Activated T-helper 2 cell treated with anti-CD3 and anti-CD28 coated beads, Interferon-gamma antibody, Interleukin-2, Interleukin-4, amounts not matched to agents 10 μg/mL and 5 μg/mL and 100 μg/mL, durations not matched to agents 14 hours and 24 hours and 36 hours (primary cell): ENCODE results near the gene TPRG1. TPM values are rescaled to one million over a fixed set of nuclear protein-coding genes. Genes with fewer than 3 reads are reported as not detected.

Experiments
- DNase-seq: peaks from one replicate; pipeline ENCODE4 v3.0.0; 2021; ENCODE audit warnings: low spot score
- H3K27ac Mint-ChIP-seq: one replicate; pipeline ENCODE4 v1.8.0; 2021; ENCODE audit warnings: mixed read lengths
- H3K27me3 Mint-ChIP-seq: one replicate; pipeline ENCODE4 v1.8.0; 2021; ENCODE audit warnings: low read depth, mixed read lengths
- H3K36me3 Mint-ChIP-seq: one replicate; pipeline ENCODE4 v1.8.0; 2021; ENCODE audit warnings: low read depth, mixed read lengths
- H3K4me1 Mint-ChIP-seq: one replicate; pipeline ENCODE4 v1.8.0; 2021; ENCODE audit warnings: low read depth, mixed read lengths
- H3K4me3 Mint-ChIP-seq: one replicate; pipeline ENCODE4 v1.8.0; 2021; ENCODE audit warnings: low read depth, mild to moderate bottlenecking, moderate library complexity, mixed read lengths
- H3K9me3 Mint-ChIP-seq: one replicate; pipeline ENCODE4 v1.8.0; 2021; ENCODE audit warnings: mixed read lengths
- intact Hi-C: fragments of 100-400 bp; cut with micrococcal nuclease; formaldehyde crosslinking; loops from one replicate; pipeline ENCODE4 v1.15.1; 2023
- total RNA-seq: library from RNA; stranded (reverse); gene quantifications from 2 replicates; pipeline ENCODE4 v1.2.3, GENCODE V29; 2022

Gene TPRG1
- total RNA-seq, 1 donor from 2014 or later: 91.8 TPM

GRCh38 chr3:189338366-189338765 is 166.6 kb downstream of the TPRG1 start:
- no peak overlapping the region for H3K4me3 Mint-ChIP-seq
- H3K27ac Mint-ChIP-seq: no peak overlapping the region
- peaks cover 25% of the 10 kb centered on the region for H3K9me3 Mint-ChIP-seq
- peaks cover 45% of the 10 kb centered on the region for H3K4me1 Mint-ChIP-seq
- intact Hi-C loops: no loop called here
- H3K27me3 Mint-ChIP-seq: no peaks in the 10 kb centered on the region
- peaks cover 71% of the 10 kb centered on the region for H3K36me3 Mint-ChIP-seq
- DNase-seq: no peak

DNA sequence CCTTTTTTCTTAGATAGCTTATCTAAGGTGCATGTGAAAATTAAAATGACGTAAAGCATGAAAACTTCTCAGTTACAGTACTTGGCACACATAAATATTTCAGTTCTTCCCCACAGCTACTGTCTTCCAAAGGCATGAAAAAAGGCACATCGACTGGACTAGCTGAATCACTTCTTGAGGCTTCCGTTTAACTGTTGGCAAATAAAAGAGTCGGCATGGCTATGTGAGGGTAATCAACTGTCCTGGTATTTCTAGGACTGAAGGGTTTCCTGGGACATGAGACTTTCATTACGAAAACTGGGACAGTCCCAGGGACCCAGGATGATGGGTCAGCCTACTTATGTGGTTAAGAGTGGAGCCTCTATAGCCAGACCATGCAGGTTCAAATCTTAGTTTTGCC is 168.2 kb downstream of the TPRG1 start:
- Mint-ChIP-seq H3K9me3 (peaks cover 21% of the 10 kb centered on the region), H3K36me3 (peaks cover 70% of the 10 kb centered on the region), H3K4me3 (no peak overlapping the region), H3K27ac (no peak overlapping the region), H3K4me1 (peaks cover 30% of the 10 kb centered on the region), H3K27me3 (no peaks in the 10 kb centered on the region)
- DNase-seq: no peak
- intact Hi-C loops: no loop called here

- no peak overlapping the region for H3K27ac Mint-ChIP-seq
- intact Hi-C loops: no loop called here
- H3K9me3 Mint-ChIP-seq: peaks cover 19% of the 10 kb centered on the region
- peaks cover 67% of the 10 kb centered on the region for H3K36me3 Mint-ChIP-seq
- no peaks in the 10 kb centered on the region for H3K27me3 Mint-ChIP-seq
- no peak for DNase-seq
- peaks cover 30% of the 10 kb centered on the region for H3K4me1 Mint-ChIP-seq
- no peak overlapping the region for H3K4me3 Mint-ChIP-seq
Observed at GRCh38 chr3:189340680-189341460, 169.1 kb downstream of the TPRG1 start.

- H3K4me1 Mint-ChIP-seq: peaks cover 25% of the 10 kb centered on the region
- peaks cover 5% of the 10 kb centered on the region for H3K9me3 Mint-ChIP-seq
- no peaks in the 10 kb centered on the region for H3K27me3 Mint-ChIP-seq
- peaks cover 48% of the 10 kb centered on the region for H3K36me3 Mint-ChIP-seq
- H3K4me3 Mint-ChIP-seq: no peak overlapping the region
- no peak for DNase-seq
- intact Hi-C loops: no loop called here
- no peak overlapping the region for H3K27ac Mint-ChIP-seq
Observed at GRCh38 chr3:189342811-189343210, 171.0 kb downstream of the TPRG1 start.

DNA sequence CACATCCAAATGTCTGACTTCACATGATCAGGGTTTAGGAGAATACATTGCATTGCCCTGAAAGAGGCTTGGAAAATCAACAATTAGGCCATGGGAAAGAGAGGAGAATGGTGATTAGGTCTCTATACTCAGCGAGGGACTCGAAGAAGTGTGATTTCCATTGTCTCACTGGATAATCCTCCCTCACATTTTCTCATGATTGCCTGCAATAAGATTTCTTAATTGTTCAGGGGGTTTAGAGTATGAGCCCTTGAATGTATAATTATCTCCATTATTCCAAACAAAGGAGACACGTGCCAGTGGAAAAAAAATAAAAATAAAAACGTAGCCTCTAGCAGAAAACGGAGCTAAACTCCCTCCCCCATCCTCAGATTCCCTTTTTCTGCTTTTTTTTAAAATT is 173.2 kb downstream of the TPRG1 start:
- Mint-ChIP-seq H3K4me1 (peaks cover 20% of the 10 kb centered on the region), H3K4me3 (no peak overlapping the region), H3K36me3 (peaks cover 34% of the 10 kb centered on the region), H3K27me3 (no peaks in the 10 kb centered on the region), H3K27ac (no peak overlapping the region), H3K9me3 (no peaks in the 10 kb centered on the region)
- no peak for DNase-seq
- intact Hi-C loops: no loop called here

DNA sequence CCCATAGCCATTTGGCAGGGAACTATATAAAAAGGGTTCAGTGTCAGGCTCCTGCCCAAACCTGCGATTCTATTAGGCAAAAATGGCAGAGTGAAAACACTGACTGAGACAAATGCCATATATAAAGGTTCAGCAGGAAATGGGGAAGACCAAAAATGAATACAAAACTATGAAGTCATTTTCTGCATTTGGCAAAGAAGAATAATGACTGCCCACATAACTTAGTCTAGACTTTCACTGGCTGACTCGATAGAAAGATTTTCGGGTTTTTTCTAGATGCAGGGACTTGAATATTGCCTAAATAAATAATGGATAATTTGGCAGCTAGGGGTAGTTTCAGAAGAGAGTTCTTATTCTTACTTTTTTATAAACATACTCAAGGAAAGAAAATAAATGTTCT is 178.0 kb downstream of the TPRG1 start:
- Mint-ChIP-seq H3K4me1 (peaks cover 17% of the 10 kb centered on the region), H3K9me3 (peaks cover 9% of the 10 kb centered on the region), H3K4me3 (no peak overlapping the region), H3K36me3 (peaks cover 19% of the 10 kb centered on the region), H3K27ac (no peak overlapping the region), H3K27me3 (no peaks in the 10 kb centered on the region)
- no peak for DNase-seq
- intact Hi-C loops: no loop called here

DNA sequence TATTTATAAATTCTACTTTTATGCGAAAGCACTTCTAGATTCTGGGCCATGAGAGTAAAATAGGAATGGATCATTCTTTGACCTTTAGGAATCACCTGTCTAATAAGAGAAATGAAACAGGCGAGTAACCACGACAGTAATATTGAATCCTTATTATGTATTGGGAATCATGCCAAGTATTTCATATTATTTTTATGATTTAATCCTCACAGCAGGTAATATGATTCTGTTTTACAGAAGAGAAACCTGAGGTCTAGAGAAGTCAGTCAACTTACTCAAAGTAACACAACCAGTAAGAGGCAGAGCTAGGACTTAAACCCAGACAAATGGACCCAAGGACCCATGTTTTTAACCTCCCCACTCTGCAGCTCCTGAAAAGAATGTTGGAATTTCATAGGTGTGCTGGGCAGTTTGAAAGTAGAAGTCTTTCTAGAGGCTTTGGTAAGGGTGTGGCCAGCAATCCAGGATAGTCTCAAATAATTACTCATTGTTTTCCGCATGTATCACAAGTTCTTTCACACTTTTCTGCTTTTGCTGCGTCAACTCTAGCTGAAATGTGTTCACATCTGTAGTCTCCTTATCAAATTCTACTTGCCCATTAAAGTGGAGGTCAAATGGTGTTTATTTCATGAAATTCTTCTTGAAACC is 181.7 kb downstream of the TPRG1 start:
- peaks cover 23% of the 10 kb centered on the region for H3K36me3 Mint-ChIP-seq
- peaks cover 9% of the 10 kb centered on the region for H3K9me3 Mint-ChIP-seq
- DNase-seq: no peak
- H3K4me3 Mint-ChIP-seq: no peak overlapping the region
- peaks cover 28% of the 10 kb centered on the region for H3K4me1 Mint-ChIP-seq
- H3K27ac Mint-ChIP-seq: no peak overlapping the region
- intact Hi-C loops: no loop called here
- no peaks in the 10 kb centered on the region for H3K27me3 Mint-ChIP-seq

GRCh38 chr3:189353988-189354889 is 182.5 kb downstream of the TPRG1 start:
- peaks cover 30% of the 10 kb centered on the region for H3K4me1 Mint-ChIP-seq
- intact Hi-C loops: loop anchor here (2.0 kb wide), 1 partner anchor 23 kb away; no protein-coding TSS in a partner anchor
- H3K27ac Mint-ChIP-seq: peak overlapping the region; percentile 6
- no peak for DNase-seq
- peaks cover 23% of the 10 kb centered on the region for H3K36me3 Mint-ChIP-seq
- no peak overlapping the region for H3K4me3 Mint-ChIP-seq
- peaks cover 9% of the 10 kb centered on the region for H3K9me3 Mint-ChIP-seq
- no peaks in the 10 kb centered on the region for H3K27me3 Mint-ChIP-seq

DNA sequence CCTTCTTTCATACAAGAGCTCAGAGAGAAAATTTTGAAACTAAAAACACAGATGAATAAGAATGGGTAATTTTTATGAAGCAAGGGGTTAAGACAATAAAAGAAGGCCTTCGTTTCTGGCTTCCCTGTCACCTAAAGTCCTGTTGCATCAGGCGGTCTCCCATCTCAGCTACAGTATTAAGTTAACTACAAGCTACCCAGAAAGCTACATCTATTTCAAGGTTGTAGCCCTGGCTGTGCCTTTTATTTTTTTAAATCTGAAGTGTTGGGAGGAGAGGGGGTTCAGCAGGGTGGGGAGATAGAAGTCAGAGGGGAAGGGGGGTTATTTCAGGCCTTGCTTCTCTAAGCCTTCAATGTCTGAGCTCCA is 183.3 kb downstream of the TPRG1 start:
- peak overlapping the region; percentile 83 for H3K27ac Mint-ChIP-seq
- no peak overlapping the region for H3K4me3 Mint-ChIP-seq
- DNase-seq: no peak
- H3K36me3 Mint-ChIP-seq: peaks cover 23% of the 10 kb centered on the region
- no peaks in the 10 kb centered on the region for H3K27me3 Mint-ChIP-seq
- intact Hi-C loops: loop anchor here (2.0 kb wide), 1 partner anchor 24 kb away; no protein-coding TSS in a partner anchor
- H3K9me3 Mint-ChIP-seq: peaks cover 9% of the 10 kb centered on the region
- peaks cover 35% of the 10 kb centered on the region for H3K4me1 Mint-ChIP-seq

DNA sequence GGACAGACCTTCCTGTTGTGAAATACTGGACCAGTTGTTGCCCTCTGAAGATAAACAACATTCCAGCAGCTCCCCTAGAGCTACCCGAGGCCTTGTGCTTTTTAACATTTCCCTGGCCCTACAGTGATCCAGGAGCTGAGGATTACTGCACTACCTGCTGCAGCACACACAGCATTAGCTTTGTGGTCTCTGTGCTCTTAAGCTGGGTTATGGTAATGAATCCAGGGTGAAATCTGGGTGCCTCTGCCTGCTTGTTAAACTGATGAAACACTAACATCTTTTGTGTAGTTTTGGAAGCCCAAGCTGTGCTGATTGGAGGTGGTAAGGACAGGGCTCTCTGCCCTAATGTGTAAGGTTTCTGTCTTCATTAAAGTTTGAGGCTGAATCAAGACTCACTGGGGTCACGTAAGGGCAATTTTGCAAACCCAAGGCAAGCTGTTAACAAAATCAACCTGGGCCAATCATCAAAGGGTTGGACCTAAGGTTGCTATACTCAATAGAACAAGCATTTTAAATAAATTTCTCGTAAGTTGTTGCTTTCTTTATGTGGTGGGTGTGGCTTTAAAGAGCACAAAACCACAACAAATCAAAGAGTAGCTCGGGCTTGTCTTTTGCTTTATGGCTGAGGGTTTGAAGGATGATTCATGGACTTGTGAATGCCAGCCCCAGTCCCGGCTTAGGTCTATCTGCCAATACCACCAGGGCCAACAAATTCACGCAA is 183.9 kb downstream of the TPRG1 start:
- H3K27me3 Mint-ChIP-seq: no peaks in the 10 kb centered on the region
- intact Hi-C loops: loop anchor here (2.0 kb wide), 2 partner anchors 25 to 51 kb away; no protein-coding TSS in a partner anchor

GRCh38 chr3:189360291-189360690 is 188.5 kb downstream of the TPRG1 start:
- Mint-ChIP-seq H3K27me3 (no peaks in the 10 kb centered on the region), H3K4me3 (no peak overlapping the region), H3K27ac (no peak overlapping the region), H3K36me3 (peaks cover 18% of the 10 kb centered on the region), H3K4me1 (peaks cover 34% of the 10 kb centered on the region), H3K9me3 (peaks cover 11% of the 10 kb centered on the region)
- DNase-seq: no peak
- intact Hi-C loops: no loop called here

More for the DNA sequence above, 183.9 kb downstream of the TPRG1 start:
- Mint-ChIP-seq H3K27ac (peak overlapping the region; percentile 83), H3K4me3 (peak overlapping the region; percentile 24), H3K9me3 (peaks cover 9% of the 10 kb centered on the region), H3K36me3 (peaks cover 23% of the 10 kb centered on the region), H3K4me1 (peaks cover 35% of the 10 kb centered on the region)
- DNase-seq: peak; percentile 34
